HepG2 (cell line): ENCODE data around the gene SIGMAR1. TPM values are rescaled to one million over a fixed set of nuclear protein-coding genes. Genes with fewer than 3 reads are reported as not detected.

Experiments used
- ATAD3A ChIP-seq: sonication (generic); formaldehyde crosslinking; IDR thresholded peaks from 2 replicates; pipeline ENCODE4 v1.4.0; 2020; ENCODE audit warnings: missing genetic modification reagents
- ATF7 ChIP-seq, 2 experiments: fragments of 450-650 bp in 1 of 2; sonication (generic) in 1 of 2; formaldehyde crosslinking in 1 of 2; IDR thresholded peaks; 2 replicates each; pipeline versions ENCODE4 v1.4.0 to v1.6.1; 2016 to 2020; ENCODE audit warnings: antibody characterized with exemption in 1 of 2, mild to moderate bottlenecking in 1 of 2, missing genetic modification reagents in 1 of 2
- EEA1 ChIP-seq: sonication (generic); formaldehyde crosslinking; IDR thresholded peaks from 2 replicates; pipeline ENCODE4 v1.5.1; 2020; ENCODE audit warnings: mild to moderate bottlenecking, missing genetic modification reagents, borderline replicate concordance
- HNRNPLL ChIP-seq: fragments of 200-400 bp; formaldehyde crosslinking; IDR thresholded peaks from 2 replicates; pipeline ENCODE4 v1.6.1; 2017; ENCODE audit warnings: mild to moderate bottlenecking, low read depth, low read length; ENCODE audit not compliant: poor library complexity, severe bottlenecking
- JDP2 ChIP-seq: sonication (generic); formaldehyde crosslinking; IDR thresholded peaks from 2 replicates; pipeline ENCODE4 v1.8.1; 2022; ENCODE audit warnings: missing genetic modification reagents, borderline replicate concordance
- MBNL3 ChIP-seq: fragments of 250-450 bp; sonication (Bioruptor Pico); conservative IDR thresholded peaks from 2 replicates; pipeline ENCODE4 v1.8.0; 2022; ENCODE audit warnings: mild to moderate bottlenecking, inconsistent platforms
- MED13 ChIP-seq: sonication (generic); formaldehyde crosslinking; IDR thresholded peaks from 2 replicates; pipeline ENCODE4 v1.5.0; 2020; ENCODE audit warnings: missing genetic modification reagents
- MTA1 ChIP-seq: sonication (generic); formaldehyde crosslinking; IDR thresholded peaks from 2 replicates; pipeline ENCODE4 v1.4.0; 2020; ENCODE audit warnings: missing genetic modification reagents, mild to moderate bottlenecking, borderline replicate concordance
- MXD1 ChIP-seq: sonication (generic); formaldehyde crosslinking; IDR thresholded peaks from 2 replicates; pipeline ENCODE4 v1.4.0; 2020; ENCODE audit warnings: mild to moderate bottlenecking, missing genetic modification reagents
- MXI1 ChIP-seq: IDR thresholded peaks from 3 replicates; pipeline ENCODE4 v1.6.1; 2012; ENCODE audit warnings: low read depth, low read length, inconsistent platforms, borderline replicate concordance
- NCOA2 ChIP-seq: sonication (generic); formaldehyde crosslinking; IDR thresholded peaks from 2 replicates; pipeline ENCODE4 v1.8.0; 2022; ENCODE audit warnings: inconsistent platforms
- PAX8 ChIP-seq: sonication (generic); formaldehyde crosslinking; IDR thresholded peaks from 2 replicates; pipeline ENCODE4 v1.8.0; 2022; ENCODE audit warnings: mild to moderate bottlenecking, missing genetic modification reagents, borderline replicate concordance
- RFXAP ChIP-seq: sonication (generic); formaldehyde crosslinking; IDR thresholded peaks from 2 replicates; pipeline ENCODE4 v1.4.0; 2020; ENCODE audit warnings: missing genetic modification reagents, borderline replicate concordance
- SAP130 ChIP-seq: IDR thresholded peaks from 2 replicates; pipeline ENCODE4 v1.6.1; 2016; ENCODE audit warnings: low read depth
- THAP11 ChIP-seq: IDR thresholded peaks from 2 replicates; pipeline ENCODE4 v1.6.1; 2016; ENCODE audit warnings: missing biosample characterization, missing genetic modification reagents
- ZBTB7A ChIP-seq: sonication (generic); formaldehyde crosslinking; IDR thresholded peaks from 2 replicates; pipeline ENCODE4 v1.8.0; 2022; ENCODE audit warnings: mild to moderate bottlenecking, missing genetic modification reagents
- ZC3H13 ChIP-seq: sonication (generic); formaldehyde crosslinking; IDR thresholded peaks from 2 replicates; pipeline ENCODE4 v1.8.1; 2023; ENCODE audit warnings: mild to moderate bottlenecking, missing genetic modification reagents, moderate library complexity
- ZFX ChIP-seq: sonication (generic); formaldehyde crosslinking; IDR thresholded peaks from 2 replicates; pipeline ENCODE4 v1.4.0; 2020; ENCODE audit warnings: mild to moderate bottlenecking, low read depth, missing genetic modification reagents, moderate library complexity
- ZMYM2 ChIP-seq: sonication (generic); formaldehyde crosslinking; IDR thresholded peaks from 2 replicates; pipeline ENCODE4 v1.8.0; 2022; ENCODE audit warnings: mild to moderate bottlenecking, missing genetic modification reagents
- ZMYM3 ChIP-seq: sonication (generic); formaldehyde crosslinking; IDR thresholded peaks from 2 replicates; pipeline ENCODE4 v1.5.1; 2020; ENCODE audit warnings: mild to moderate bottlenecking, missing genetic modification reagents
- ZNF121 ChIP-seq: sonication (generic); formaldehyde crosslinking; IDR thresholded peaks from 2 replicates; pipeline ENCODE4 v1.5.0; 2020; ENCODE audit warnings: mild to moderate bottlenecking, missing genetic modification reagents
- ZNF274 ChIP-seq: sonication (generic); formaldehyde crosslinking; IDR thresholded peaks from 2 replicates; pipeline ENCODE4 v1.5.1; 2020; ENCODE audit warnings: mild to moderate bottlenecking, missing genetic modification reagents
- ZNF781 ChIP-seq: sonication (generic); formaldehyde crosslinking; IDR thresholded peaks from 2 replicates; pipeline ENCODE4 v1.5.1; 2020; ENCODE audit warnings: borderline replicate concordance, mild to moderate bottlenecking, missing genetic modification reagents; ENCODE audit errors: not compliant biosample characterization
- polyA plus RNA-seq, 8 experiments: library from polyadenylated mRNA; depleted of rRNA in 3 of 8; stranded (reverse) in 7 of 8; unstranded in 1 of 8; fragments of >200 nt; fragmentation: Illumina TruSeq in 4 of 8; extraction: Trizol in 4 of 8; gene quantifications; 2 replicates each; pipeline versions ENCODE4 v1.2.1 to v1.2.3, GENCODE V29; 2011 to 2016; ENCODE audit warnings: low read depth in 4 of 8, missing spikeins in 1 of 8, mixed read lengths in 1 of 8; ENCODE audit not compliant: insufficient read depth in 1 of 8
- total RNA-seq, 5 experiments: library from RNA; depleted of rRNA; stranded (reverse); fragments of >200 nt; fragmentation: Illumina TruSeq; extraction: Trizol; gene quantifications; 2 replicates each; pipeline ENCODE4 v1.2.3, GENCODE V29; 2016; ENCODE audit warnings: low read depth in 1 of 5
- TF ChIP-seq, protein P1 (sequence below): sonication (generic); formaldehyde crosslinking; IDR thresholded peaks from 2 replicates; pipeline ENCODE4 v1.4.0; 2020; ENCODE audit warnings: missing genetic modification reagents, borderline replicate concordance
- TF ChIP-seq, protein P2 (sequence below): sonication (generic); formaldehyde crosslinking; IDR thresholded peaks from 2 replicates; pipeline ENCODE4 v1.4.0; 2020; ENCODE audit warnings: mild to moderate bottlenecking, low read depth, missing genetic modification reagents

Gene SIGMAR1
- total and polyA plus RNA-seq, 2 of the 13 experiments (the other 11 are each of a cell fraction or from before 2014, with no cell fraction given): 38.9 to 60.8 TPM

GRCh38 chr9:34665067-34665380, 27.4 kb upstream of the SIGMAR1 start (continued):
- TF ChIP-seq, protein P1, sequence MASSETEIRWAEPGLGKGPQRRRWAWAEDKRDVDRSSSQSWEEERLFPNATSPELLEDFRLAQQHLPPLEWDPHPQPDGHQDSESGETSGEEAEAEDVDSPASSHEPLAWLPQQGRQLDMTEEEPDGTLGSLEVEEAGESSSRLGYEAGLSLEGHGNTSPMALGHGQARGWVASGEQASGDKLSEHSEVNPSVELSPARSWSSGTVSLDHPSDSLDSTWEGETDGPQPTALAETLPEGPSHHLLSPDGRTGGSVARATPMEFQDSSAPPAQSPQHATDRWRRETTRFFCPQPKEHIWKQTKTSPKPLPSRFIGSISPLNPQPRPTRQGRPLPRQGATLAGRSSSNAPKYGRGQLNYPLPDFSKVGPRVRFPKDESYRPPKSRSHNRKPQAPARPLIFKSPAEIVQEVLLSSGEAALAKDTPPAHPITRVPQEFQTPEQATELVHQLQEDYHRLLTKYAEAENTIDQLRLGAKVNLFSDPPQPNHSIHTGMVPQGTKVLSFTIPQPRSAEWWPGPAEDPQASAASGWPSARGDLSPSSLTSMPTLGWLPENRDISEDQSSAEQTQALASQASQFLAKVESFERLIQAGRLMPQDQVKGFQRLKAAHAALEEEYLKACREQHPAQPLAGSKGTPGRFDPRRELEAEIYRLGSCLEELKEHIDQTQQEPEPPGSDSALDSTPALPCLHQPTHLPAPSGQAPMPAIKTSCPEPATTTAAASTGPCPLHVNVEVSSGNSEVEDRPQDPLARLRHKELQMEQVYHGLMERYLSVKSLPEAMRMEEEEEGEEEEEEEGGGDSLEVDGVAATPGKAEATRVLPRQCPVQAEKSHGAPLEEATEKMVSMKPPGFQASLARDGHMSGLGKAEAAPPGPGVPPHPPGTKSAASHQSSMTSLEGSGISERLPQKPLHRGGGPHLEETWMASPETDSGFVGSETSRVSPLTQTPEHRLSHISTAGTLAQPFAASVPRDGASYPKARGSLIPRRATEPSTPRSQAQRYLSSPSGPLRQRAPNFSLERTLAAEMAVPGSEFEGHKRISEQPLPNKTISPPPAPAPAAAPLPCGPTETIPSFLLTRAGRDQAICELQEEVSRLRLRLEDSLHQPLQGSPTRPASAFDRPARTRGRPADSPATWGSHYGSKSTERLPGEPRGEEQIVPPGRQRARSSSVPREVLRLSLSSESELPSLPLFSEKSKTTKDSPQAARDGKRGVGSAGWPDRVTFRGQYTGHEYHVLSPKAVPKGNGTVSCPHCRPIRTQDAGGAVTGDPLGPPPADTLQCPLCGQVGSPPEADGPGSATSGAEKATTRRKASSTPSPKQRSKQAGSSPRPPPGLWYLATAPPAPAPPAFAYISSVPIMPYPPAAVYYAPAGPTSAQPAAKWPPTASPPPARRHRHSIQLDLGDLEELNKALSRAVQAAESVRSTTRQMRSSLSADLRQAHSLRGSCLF: no peak
- no peak for TF ChIP-seq ATAD3A (CRISPR knock-in tag)
- TF ChIP-seq PAX8: no peak
- TF ChIP-seq EEA1 (CRISPR knock-in tag): no peak
- TF ChIP-seq RFXAP (CRISPR knock-in tag): no peak
- TF ChIP-seq MXD1 (CRISPR knock-in tag): no peak
- TF ChIP-seq ATF7 (IDR thresholded peaks at IDR 0.05): no peak
- no peak for TF ChIP-seq ATF7 (CRISPR knock-in tag; IDR thresholded peaks at IDR 0.05)
- TF ChIP-seq MED13 (CRISPR knock-in tag): no peak
- TF ChIP-seq MXI1: no peak
- TF ChIP-seq HNRNPLL: peak; percentile 40
- TF ChIP-seq SAP130: peak; percentile 18; the same call in 1 of the 2 replicates
- TF ChIP-seq, protein P2, sequence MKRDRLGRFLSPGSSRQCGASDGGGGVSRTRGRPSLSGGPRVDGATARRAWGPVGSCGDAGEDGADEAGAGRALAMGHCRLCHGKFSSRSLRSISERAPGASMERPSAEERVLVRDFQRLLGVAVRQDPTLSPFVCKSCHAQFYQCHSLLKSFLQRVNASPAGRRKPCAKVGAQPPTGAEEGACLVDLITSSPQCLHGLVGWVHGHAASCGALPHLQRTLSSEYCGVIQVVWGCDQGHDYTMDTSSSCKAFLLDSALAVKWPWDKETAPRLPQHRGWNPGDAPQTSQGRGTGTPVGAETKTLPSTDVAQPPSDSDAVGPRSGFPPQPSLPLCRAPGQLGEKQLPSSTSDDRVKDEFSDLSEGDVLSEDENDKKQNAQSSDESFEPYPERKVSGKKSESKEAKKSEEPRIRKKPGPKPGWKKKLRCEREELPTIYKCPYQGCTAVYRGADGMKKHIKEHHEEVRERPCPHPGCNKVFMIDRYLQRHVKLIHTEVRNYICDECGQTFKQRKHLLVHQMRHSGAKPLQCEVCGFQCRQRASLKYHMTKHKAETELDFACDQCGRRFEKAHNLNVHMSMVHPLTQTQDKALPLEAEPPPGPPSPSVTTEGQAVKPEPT (CRISPR knock-in tag): no peak
- no peak for TF ChIP-seq ZNF121
- peak; percentile 37; the same call in 1 of the 2 replicates for TF ChIP-seq ZFX
- TF ChIP-seq ZBTB7A: no peak
- TF ChIP-seq ZMYM3 (CRISPR knock-in tag): no peak
- no peak for TF ChIP-seq MBNL3 (CRISPR knock-in tag)
- no peak for TF ChIP-seq ZC3H13 (CRISPR knock-in tag)
- 0 out of 2 replicates have a peak, but pooled peaks have one; percentile 21 for TF ChIP-seq THAP11 (CRISPR knock-in tag)
- TF ChIP-seq ZNF781 (CRISPR knock-in tag): no peak
- TF ChIP-seq ZNF274: peak; percentile 48; the same call in 1 of the 2 replicates
- no peak for TF ChIP-seq NCOA2 (CRISPR knock-in tag)
- 0 out of 2 replicates have a peak, but pooled peaks have one; percentile 17 for TF ChIP-seq ZMYM2
- no peak for TF ChIP-seq MTA1 (CRISPR knock-in tag)
- no peak for TF ChIP-seq JDP2 (CRISPR knock-in tag)
